Right forelimb (tissue), 1 donor: Measurements from ENCODE around the gene ZNF837.
"Not testable (repeated sequence)": the region's sequence is repeated elsewhere in the genome, so short reads cannot be mapped to it uniquely, and the experiment has no call there.

Experiments
- DNase-seq: peaks from one replicate; pipeline ENCODE4 v3.0.0-alpha.2; 2018

Gene ZNF837

DNA sequence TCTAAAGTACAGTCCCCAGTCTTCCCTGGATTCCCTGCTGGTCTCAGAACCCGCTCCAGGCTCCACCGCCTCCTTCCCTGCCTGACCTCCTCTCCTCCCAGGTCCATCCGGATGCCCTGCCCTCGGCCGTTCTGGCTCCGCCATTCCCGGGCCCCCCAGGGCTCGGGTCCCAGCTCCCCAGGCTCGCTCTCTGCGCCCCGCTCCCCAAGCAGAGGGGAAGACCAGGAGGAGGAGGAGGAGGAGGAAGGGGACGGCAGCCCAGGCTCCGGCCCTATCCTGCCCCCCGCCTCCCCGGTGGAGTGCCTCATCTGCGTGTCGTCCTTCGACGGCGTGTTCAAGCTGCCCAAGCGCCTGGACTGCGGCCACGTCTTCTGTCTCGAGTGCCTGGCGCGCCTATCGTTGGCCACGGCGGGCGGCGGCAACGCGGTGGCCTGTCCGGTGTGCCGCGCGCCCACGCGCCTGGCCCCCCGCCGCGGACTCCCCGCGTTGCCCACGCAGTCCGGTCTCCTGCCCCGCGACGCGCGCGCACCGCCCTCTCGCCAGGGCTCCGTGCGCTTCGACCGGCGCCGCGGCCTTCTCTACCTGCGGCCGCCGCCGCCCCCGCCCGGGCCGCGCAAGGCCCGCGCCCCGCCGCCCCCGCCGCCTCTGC, 15.3 kb upstream of the ZNF837 start:
- DNase-seq, result no peak

DNA sequence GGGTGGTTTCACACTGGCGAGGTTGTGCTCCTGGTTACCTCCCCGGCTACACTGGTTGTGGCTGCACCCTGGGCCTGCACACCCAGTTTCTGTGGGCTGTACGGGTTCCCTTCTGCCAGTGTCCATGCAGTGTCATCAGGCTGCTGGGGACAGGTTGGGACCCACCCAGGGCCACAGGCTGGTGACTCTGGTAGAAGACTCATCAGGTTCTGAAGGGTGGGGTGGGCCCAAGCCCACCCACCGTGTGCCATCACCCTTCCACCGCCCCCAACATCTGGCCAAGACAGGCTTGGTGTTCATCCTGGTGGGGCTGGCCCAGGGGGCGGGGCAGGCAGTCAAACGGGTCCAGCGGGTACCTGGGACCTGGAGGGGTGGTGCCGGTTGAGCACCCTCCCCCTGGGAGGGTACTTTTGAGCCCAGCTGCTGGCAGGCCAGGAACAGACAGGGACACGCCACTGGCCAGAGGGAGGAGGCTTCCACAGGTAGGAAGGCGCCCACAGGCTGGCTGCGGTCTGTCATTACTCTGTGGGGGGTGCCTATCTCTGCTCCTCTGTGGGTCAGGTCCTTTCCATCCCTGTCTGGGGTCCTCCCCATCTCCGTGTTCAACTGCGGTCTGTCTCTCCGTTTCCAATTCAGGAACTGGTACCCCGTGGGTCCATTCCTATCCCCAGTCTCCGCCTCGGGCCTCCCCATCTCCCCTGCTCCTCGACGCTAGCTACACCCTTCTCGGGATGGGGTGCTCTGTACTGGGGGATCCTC, 14.6 kb upstream of the ZNF837 start, which contains the start of gene RNF225:
Gene RNF225 (plus strand): TSS at position 437 of the 759 bp plus-strand sequence. CDS start 434 bp downstream, outside the sequence.
- DNase-seq, result no peak

GRCh38 chr19:58394821-58395219, 14.0 kb upstream of the ZNF837 start:
- no peak for DNase-seq

DNA sequence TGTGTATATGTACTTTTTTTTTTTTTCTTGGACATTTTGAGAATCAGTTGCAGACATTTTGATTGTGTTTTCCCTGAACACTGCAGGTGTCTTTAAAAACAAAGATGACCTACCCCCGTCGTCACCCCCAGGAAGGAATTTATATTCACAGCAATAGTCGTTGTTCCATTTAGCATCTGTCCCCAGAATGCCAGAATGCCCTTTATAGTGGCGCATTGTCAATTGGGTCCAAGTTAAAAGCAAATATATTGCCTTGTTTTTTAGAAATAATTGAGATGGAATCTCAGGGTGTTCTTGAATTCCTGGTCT, 12.8 kb upstream of the ZNF837 start:
- no peak for DNase-seq

GRCh38 chr19:58392945-58393724, 12.3 kb upstream of the ZNF837 start:
- DNase-seq, result no peak

DNA sequence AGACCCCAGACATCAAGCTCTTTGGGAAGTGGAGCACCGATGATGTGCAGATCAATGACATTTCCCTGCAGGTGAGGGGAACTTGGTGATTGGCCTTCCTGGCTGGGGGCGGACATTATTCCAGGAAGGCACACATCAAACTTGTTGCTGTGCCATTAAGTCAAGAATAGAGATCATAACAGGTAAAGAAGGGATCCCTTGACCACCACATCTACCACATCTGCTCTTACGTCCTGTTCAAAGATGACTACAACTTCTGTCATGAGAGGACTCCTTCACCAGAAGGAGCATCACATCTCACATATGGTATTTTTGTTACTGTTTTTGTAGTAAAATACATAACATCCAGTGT, 7.3 kb upstream of the ZNF837 start:
- DNase-seq, result no peak

- DNase-seq, result no peak
These were observed 6.7 kb upstream of the ZNF837 start for GRCh38 chr19:58387338-58388174.

GRCh38 chr19:58386576-58387337, 5.9 kb upstream of the ZNF837 start, which contains the start of gene RPS5:
Gene RPS5 (plus strand): TSS chr19:58387269. CDS start chr19:58388138, 869 bp downstream.
- peak; percentile 95 for DNase-seq

- no peak for DNase-seq
These were observed 5.2 kb upstream of the ZNF837 start for GRCh38 chr19:58385891-58386575.

- DNase-seq, result no peak
These were observed 4.6 kb upstream of the ZNF837 start for GRCh38 chr19:58385313-58385890.

- no peak for DNase-seq
These were observed 2.3 kb upstream of the ZNF837 start for GRCh38 chr19:58382997-58383603.

DNA sequence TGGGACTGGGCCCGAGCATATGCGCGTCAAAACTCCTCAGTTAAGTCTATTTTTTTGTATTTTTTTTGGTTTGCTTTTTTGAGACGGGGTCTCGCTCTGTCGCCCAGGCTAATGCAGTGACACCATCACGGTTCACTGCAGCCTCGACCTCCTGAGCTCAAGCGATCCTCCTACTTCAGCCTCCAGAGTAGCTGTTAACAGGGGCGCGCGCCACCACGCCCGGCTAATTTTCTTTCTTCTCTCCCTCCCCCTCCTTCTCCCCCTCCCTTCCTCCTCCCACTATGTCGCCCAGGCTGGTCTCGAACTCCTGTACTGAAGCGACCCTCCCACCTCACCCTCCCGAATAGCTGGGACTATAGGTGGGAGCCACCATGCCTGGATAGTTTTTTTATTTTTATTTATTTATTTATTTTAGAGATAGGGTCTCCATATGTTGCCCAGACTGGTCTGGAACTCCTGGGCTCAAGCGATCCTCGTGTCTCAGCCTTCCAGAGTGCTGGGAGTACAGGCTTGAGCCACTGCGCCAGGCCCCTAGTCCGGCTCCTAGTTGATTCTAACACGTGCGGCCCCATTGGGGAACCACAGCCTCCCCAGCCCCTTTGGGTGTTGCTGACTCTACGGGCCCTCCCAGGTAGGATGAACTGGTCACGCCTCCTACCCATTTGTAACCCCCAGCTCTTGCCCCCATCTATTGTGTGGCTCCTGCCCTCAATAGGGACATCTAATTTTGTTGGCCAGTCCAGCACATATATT, 806 bp upstream of the ZNF837 start:
- no peak for DNase-seq

DNA sequence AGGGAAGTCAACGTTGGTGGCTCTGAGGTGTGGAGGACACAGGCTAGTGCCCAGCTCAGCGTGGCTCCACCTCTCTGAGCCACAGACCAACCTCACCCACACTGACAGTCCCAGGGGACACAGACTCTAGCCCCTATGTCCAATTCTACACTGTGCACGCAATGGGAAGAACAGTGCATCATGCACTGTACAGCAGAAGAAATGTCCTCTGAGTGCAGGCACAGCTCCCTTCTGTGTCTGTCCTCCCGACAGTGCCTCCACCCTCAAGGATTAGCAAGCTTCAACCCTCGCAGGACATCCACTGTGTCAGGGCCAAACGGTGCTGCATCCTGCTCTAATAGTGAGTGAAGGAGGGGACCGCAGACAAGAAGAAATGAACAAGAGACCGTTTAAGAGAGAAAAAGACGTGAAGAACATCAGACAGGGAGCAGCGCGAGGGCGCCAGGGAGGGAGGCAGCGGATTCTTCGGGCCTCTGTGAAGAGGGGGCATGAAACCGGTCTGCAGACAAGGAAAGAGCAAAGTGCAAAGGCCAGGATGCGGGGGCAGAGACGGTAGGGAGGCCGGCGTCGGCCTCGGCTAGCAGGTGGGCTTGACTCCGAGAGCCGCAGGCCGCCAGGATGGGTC, 681 bp downstream of the ZNF837 start:
- no peak for DNase-seq

DNA sequence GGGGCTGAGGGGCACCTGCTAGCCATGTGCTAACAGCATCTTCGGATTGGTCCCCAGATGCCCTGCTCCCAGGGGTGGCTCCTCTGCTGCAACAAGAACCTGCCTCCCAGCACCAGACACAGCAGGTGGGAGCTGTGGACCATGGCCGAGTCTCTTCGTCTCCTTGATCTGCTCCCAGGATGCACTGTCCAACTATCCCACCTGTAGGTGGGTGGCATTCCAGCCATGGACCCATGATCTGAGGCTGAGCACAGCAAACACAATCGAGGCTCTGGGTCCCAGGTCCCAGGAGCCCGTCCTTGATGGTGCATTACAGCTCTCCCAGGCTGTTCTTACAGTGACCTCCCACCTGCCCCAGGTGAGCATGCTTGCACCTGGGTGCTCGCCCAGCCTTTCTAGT, 1.6 kb downstream of the ZNF837 start:
- DNase-seq, result no peak

DNA sequence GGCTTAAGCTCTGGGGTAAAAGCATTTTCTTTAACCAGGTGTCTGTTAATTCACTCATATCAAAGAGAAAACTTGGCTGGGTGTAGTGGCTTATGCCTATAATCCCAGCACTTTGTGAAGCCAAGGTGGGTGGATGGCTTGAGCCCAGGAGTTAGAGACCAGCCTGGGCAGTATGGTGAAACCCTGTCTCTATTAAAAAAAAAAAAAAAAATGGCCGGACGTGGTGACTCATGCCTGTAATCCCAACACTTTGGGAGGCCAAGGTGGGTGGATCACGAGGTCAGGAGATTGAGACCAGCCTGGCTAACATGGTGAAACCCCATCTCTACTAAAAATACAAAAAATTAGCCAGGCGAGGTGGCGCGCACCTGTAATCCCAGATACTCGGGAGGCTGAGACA, 4.1 kb downstream of the ZNF837 start:
- not testable (repeated sequence) for DNase-seq

DNA sequence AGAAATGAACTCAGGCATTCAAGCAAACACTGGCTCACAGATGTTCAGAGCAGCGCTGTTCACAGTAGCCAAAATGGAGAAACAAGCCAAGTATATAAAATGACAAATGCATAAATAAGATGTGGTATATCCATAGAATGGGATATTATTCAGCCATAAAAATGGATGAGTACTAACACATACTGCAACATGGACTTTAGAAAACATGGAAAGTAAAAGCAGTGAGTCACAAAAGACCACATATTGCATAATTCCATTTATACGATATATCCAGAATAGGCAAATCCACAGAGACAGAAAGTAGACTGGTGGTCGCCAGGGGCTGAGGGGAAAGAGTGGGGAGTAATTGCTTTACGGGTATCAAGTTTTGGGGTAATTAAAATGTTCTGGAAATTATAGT, 6.6 kb downstream of the ZNF837 start:
- DNase-seq, result no peak

- DNase-seq, result peak; percentile 31
These were observed 8.3 kb downstream of the ZNF837 start for GRCh38 chr19:58372311-58373133.

GRCh38 chr19:58368561-58369360, 12.1 kb downstream of the ZNF837 start:
- DNase-seq, result no peak
